Smooth muscle cell of bladder (primary cell): ENCODE data around the gene KLHL20. TPM values are rescaled to one million over a fixed set of nuclear protein-coding genes. Genes with fewer than 3 reads are reported as not detected.

ENCODE experiments used
- total RNA-seq: library from RNA; depleted of rRNA; stranded (reverse); fragments of >200 nt; gene quantifications from 2 replicates; pipeline ENCODE4 v1.2.3, GENCODE V29; 2014

The KLHL20 gene, protein sequence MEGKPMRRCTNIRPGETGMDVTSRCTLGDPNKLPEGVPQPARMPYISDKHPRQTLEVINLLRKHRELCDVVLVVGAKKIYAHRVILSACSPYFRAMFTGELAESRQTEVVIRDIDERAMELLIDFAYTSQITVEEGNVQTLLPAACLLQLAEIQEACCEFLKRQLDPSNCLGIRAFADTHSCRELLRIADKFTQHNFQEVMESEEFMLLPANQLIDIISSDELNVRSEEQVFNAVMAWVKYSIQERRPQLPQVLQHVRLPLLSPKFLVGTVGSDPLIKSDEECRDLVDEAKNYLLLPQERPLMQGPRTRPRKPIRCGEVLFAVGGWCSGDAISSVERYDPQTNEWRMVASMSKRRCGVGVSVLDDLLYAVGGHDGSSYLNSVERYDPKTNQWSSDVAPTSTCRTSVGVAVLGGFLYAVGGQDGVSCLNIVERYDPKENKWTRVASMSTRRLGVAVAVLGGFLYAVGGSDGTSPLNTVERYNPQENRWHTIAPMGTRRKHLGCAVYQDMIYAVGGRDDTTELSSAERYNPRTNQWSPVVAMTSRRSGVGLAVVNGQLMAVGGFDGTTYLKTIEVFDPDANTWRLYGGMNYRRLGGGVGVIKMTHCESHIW
- 31.6 and 31.7 TPM in 2 replicates for total RNA-seq

DNA sequence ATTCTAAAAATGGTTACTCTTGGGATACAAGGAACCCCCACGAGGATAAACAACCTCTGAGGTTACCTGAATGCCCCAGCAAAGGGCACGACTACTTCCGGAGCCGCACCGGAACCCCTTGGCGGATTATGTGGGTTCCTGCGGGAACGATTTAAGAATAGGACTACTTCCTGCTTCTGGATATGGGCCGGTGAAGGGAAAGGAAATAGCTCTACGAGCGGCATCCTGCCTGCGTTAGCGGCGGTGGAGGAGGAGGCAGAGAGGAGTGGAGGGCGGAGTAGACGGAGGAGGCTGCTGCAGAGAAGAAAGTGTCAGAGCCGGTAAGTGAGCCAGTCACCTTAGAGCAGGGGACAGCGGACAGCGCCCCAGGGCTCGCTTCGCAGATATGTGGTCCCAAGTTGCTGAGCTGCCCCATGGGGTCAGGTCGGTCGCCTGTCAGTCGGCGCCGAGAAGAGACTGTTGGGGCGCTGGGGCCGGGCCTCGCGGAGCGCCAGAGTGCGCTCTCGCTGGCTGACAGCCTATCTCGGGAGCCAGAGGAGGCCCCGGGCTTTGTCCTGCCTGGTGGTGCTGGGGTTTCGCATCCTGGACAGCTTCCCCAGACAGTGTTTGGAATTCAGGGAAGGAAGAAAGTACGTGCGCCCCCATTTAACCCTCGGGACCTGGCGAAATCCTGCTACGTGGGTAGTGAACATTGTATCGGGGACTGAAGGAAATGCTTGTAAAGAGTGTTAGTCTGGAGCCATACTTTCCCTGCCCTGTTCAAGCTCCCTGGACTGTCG, at the start of gene KLHL20:
Gene KLHL20, plus strand, starts transcription at position 223 of the 779 bp plus-strand sequence. CDS start 1,063 bp downstream, outside the sequence.

DNA sequence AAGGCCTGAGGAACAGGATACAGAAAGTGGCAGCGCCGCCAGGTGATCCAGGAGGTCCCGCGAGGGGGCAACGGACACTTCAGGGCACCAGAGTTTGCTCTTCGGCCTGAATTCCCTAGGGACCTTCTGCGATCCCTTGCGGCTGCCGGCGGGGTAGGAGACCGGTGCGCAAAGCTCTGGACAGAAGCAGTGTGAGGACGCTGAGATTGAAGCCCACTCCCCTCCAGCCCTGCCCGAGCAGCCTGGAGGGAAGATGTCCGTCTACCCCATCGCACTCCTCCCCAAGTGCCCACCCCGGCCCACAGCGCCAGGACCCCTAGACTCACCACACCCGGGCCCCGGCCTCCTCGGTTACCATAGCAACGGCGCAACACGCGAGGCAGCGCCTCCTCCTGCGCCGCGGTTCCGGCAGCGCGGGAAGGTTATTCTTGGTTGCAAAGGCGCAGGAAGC, 45.3 kb upstream of the KLHL20 start, which contains the start of gene ANKRD45:
Gene ANKRD45, minus strand, starts transcription at position 361 of the 451 bp plus-strand sequence. CDS start 10,433 bp downstream, outside the sequence.

DNA sequence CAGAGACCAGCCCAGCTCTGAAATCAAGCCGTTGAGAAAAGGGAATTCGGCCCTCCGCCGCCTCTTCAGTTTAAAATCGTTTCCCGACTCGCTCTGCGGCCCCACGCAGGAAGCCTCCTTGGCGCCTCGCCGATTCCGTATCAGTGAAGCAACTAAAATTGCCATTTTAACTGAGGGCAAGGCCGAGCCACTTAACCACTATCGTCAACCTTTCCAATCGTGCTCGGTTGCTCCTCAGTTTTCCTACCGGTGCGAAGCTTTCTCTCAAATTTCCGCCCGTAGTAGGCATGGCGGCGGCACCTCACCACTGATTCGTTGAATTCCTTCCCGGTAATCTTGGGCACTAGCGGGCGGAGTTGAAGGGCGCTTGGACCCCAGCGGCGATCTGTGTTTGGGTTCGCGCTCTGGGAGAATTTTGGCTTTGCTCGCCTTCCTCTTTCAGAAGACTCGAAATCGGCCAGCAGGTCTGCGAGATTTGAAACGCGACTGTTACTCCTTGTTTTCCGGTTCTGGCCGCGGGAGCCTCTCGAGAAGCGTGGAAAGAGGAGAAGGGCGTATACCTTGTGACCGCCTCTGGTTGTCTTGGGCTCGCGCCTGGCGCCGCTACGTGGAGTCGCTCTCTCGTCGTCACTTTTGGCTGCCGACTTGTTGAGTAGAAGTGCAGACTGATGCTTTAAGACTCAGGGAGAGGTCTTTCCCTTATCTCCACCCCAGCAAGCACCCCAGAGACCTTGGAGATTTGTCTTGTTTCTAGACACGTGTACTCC, 109.7 kb downstream of the KLHL20 start, which contains the start of the genes CENPL and DARS2:
Gene CENPL, minus strand, starts transcription at position 569 of the 767 bp plus-strand sequence. CDS start 13,584 bp downstream, outside the sequence.
Gene DARS2, plus strand, starts transcription at position 359 of the 767 bp plus-strand sequence. CDS start 557 bp downstream, outside the sequence.

Other genes with a start within 250 kb of the KLHL20 start
- 234 and 254 TPM in 2 replicates for gene PRDX6, start 237.6 kb upstream of the KLHL20 start, total RNA-seq
- gene SLC9C2, start 111.9 kb upstream of the KLHL20 start, total RNA-seq, result not detected in 2 replicates
- gene TEX50, start 79.6 kb upstream of the KLHL20 start, total RNA-seq, result not detected in 2 replicates
- gene ANKRD45, start 45.1 kb upstream of the KLHL20 start, total RNA-seq, result 0.14 TPM in 1 of 2 replicates, not detected in the other
- gene DARS2, start 109.7 kb downstream of the KLHL20 start, total RNA-seq, result 9.5 and 12.0 TPM in 2 replicates
- 6.1 and 8.7 TPM in 2 replicates for gene CENPL, start 109.9 kb downstream of the KLHL20 start, total RNA-seq
- 448 and 566 TPM in 2 replicates for gene GAS5, start 153.0 kb downstream of the KLHL20 start, total RNA-seq
- 4.8 and 6.6 TPM in 2 replicates for gene ZBTB37, start 153.4 kb downstream of the KLHL20 start, total RNA-seq
- gene SERPINC1, start 202.3 kb downstream of the KLHL20 start, total RNA-seq, result not detected in 2 replicates